Smooth muscle cell (in vitro differentiated cells): ENCODE measurements around the gene CREB5. TPM values are rescaled to one million over a fixed set of nuclear protein-coding genes. Genes with fewer than 3 reads are reported as not detected.

ENCODE experiments used
- DNase-seq: peaks from one replicate; lab custom pipeline; 2025; ENCODE audit not compliant: unreplicated experiment; lab: John Stamatoyannopoulos, UW
- H2AFZ ChIP-seq: fragments of 200-600 bp; sonication (generic); 2 replicates; pipeline ENCODE4 v1.6.0; 2016; ENCODE audit warnings: antibody characterized with exemption, low read depth, mild to moderate bottlenecking
- H3F3A ChIP-seq: fragments of 200-600 bp; sonication (generic); 2 replicates; pipeline ENCODE4 v1.6.0; 2017; ENCODE audit warnings: antibody characterized with exemption, low read depth
- H3K27ac ChIP-seq: fragments of 200-600 bp; sonication (generic); 2 replicates; pipeline ENCODE4 v1.5.1; 2016; ENCODE audit warnings: low read depth, mild to moderate bottlenecking
- H3K27me3 ChIP-seq: fragments of 200-600 bp; sonication (generic); 2 replicates; pipeline ENCODE4 v1.6.1; 2016; ENCODE audit warnings: low read depth, mild to moderate bottlenecking
- H3K36me3 ChIP-seq: fragments of 200-600 bp; sonication (generic); 2 replicates; pipeline ENCODE4 v1.5.1; 2016; ENCODE audit warnings: low read depth
- H3K4me1 ChIP-seq: fragments of 200-600 bp; sonication (generic); 2 replicates; pipeline ENCODE4 v1.5.1; 2016; ENCODE audit warnings: low read depth
- H3K4me2 ChIP-seq: fragments of 200-600 bp; sonication (generic); 2 replicates; pipeline ENCODE4 v1.6.0; 2016; ENCODE audit warnings: mild to moderate bottlenecking
- H3K4me3 ChIP-seq: fragments of 200-600 bp; sonication (generic); 2 replicates; pipeline ENCODE4 v1.5.1; 2016; ENCODE audit warnings: mild to moderate bottlenecking
- H3K79me2 ChIP-seq: fragments of 200-600 bp; sonication (generic); 2 replicates; pipeline ENCODE4 v1.6.0; 2016; ENCODE audit warnings: low read depth, mild to moderate bottlenecking
- H3K9ac ChIP-seq: fragments of 200-600 bp; sonication (generic); 2 replicates; pipeline ENCODE4 v1.6.0; 2016; ENCODE audit warnings: low read depth
- H3K9me3 ChIP-seq: fragments of 200-600 bp; sonication (generic); replicated peaks from 2 replicates; pipeline ENCODE4 v1.5.1; 2016; ENCODE audit warnings: low read depth
- H4K20me1 ChIP-seq: fragments of 200-600 bp; sonication (generic); 2 replicates; pipeline ENCODE4 v1.6.0; 2016; ENCODE audit warnings: low read depth
- WGBS: methylation state at CpG from one replicate; pipeline ENCODE4 v1.1.7; 2016; ENCODE audit warnings: low lambda C conversion rate; 5-methylcytosine and 5-hydroxymethylcytosine counted together
- polyA plus RNA-seq: library from polyadenylated mRNA; unstranded; fragments of >200 nt; fragmentation: Nextera tagmentation; extraction: Ambion mirVana; gene quantifications from 2 replicates; pipeline ENCODE4 v1.2.1, GENCODE V29; 2016
- total RNA-seq: library from RNA; depleted of rRNA; stranded (reverse); fragments of >200 nt; gene quantifications from 2 replicates; pipeline ENCODE4 v1.2.3, GENCODE V29; 2014
- TF ChIP-seq, protein P1 (sequence below): fragments of 200-600 bp; sonication (generic); IDR thresholded peaks from 2 replicates; pipeline ENCODE4 v1.5.1; 2017; ENCODE audit warnings: borderline replicate concordance, mild to moderate bottlenecking, antibody characterized with exemption; ENCODE audit not compliant: insufficient read depth, poor library complexity, severe bottlenecking

Gene CREB5
- total and polyA plus RNA-seq, 2 experiments from 2014 or later = 6.2 to 18.2 TPM

DNA sequence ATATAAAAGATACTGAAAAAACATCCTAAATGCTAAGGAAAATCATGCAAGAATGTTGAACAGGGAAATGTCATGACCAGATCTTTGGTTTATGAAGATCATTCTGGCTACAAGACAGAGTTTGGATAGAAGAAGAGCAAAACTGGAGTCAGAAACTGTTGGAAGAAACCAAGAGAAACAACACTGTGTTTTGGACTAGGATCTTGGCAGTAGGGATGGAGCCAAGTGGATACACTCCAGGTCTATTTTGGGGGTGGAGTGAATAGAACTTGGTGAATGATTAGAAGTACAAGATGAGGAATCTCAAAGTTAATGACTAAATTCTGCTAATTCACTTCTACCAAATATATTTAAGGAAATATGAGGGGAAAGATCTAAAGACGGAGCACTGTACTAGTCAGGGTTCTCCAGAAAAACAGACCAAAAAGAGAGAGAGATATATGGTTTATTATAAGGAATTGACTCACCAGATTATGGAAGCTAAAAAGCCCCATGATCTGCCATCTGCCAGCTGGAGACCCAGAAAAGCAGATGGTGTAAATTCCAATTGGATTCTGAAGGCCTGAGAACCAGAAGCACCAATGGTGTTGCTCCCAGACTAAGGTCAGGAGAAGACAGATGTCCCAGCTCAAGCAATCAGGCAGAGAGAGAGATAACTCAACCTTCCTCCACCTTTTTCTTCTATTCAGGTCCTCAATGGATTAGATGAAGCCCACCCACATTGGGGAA, 290.9 kb downstream of the CREB5 start:
- DNase-seq = no peak
- WGBS = 94% methylated on average over 1 of the region's 1 CpG
- TF ChIP-seq, protein P1, sequence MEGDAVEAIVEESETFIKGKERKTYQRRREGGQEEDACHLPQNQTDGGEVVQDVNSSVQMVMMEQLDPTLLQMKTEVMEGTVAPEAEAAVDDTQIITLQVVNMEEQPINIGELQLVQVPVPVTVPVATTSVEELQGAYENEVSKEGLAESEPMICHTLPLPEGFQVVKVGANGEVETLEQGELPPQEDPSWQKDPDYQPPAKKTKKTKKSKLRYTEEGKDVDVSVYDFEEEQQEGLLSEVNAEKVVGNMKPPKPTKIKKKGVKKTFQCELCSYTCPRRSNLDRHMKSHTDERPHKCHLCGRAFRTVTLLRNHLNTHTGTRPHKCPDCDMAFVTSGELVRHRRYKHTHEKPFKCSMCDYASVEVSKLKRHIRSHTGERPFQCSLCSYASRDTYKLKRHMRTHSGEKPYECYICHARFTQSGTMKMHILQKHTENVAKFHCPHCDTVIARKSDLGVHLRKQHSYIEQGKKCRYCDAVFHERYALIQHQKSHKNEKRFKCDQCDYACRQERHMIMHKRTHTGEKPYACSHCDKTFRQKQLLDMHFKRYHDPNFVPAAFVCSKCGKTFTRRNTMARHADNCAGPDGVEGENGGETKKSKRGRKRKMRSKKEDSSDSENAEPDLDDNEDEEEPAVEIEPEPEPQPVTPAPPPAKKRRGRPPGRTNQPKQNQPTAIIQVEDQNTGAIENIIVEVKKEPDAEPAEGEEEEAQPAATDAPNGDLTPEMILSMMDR = no peak

DNA sequence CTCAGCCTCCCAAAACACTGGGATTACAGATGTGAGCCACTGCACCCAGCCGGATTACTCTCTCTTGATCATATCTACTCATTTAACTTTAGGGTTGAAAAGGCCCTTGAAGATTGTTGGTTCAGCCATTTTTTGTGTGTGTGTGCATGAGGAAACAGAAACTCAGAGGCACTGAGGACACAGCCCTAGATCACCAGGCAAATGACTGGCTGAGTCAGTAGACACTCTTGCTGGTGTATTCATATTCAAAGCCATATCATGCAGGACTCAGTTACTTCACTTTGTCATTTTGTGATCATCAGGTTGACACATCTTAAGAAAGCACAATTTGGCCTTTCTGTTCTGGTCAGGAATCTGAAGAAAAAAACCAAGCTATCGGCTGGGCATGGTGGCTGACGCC, 292.4 kb downstream of the CREB5 start:
- Histone ChIP-seq H4K20me1 (no peaks in the 10 kb centered on the region), H3F3A (no peaks in the 10 kb centered on the region), H3K9me3 (no peaks in the 10 kb centered on the region), H3K9ac (no peak overlapping the region), H3K36me3 (no peaks in the 10 kb centered on the region), H3K4me1 (peaks cover 15% of the 10 kb centered on the region), H3K27me3 (no peaks in the 10 kb centered on the region), H2AFZ (no peak overlapping the region), H3K4me2 (no peak overlapping the region), H3K27ac (no peak overlapping the region), H3K79me2 (no peaks in the 10 kb centered on the region), H3K4me3 (no peak overlapping the region)
- 97% methylated on average over 3 of the region's 3 CpGs for WGBS
- DNase-seq = no peak
- TF ChIP-seq, protein P1 = no peak

More for the DNA sequence above, 290.9 kb downstream of the CREB5 start:
- Histone ChIP-seq H3F3A (no peaks in the 10 kb centered on the region), H4K20me1 (no peaks in the 10 kb centered on the region), H3K79me2 (no peaks in the 10 kb centered on the region), H3K4me3 (no peak overlapping the region), H3K9me3 (no peaks in the 10 kb centered on the region), H3K4me1 (peaks cover 5% of the 10 kb centered on the region), H3K36me3 (no peaks in the 10 kb centered on the region), H3K4me2 (no peak overlapping the region), H2AFZ (no peak overlapping the region), H3K9ac (no peak overlapping the region), H3K27ac (no peak overlapping the region), H3K27me3 (no peaks in the 10 kb centered on the region)

DNA sequence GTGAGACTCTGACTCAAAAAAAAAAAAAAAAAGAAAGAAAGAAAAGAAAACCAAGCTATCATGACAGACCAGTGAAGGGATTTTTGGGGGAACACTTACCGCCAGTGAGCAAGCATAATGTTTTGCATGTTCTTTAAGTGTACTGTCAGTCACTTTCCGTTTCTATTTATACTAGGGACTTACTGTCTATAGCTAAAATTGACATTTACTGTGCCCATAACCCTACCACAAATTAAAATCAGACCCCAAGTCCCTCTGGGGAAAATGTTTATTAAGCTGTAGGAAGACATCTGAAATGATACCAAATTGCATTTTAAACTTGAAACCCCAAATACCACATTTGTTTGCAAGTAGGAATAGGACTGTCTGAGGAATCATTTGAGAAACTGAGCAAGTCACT, 293.0 kb downstream of the CREB5 start:
- no peaks in the 10 kb centered on the region for H3K27me3 ChIP-seq
- H4K20me1 ChIP-seq = no peaks in the 10 kb centered on the region
- 89% methylated on average over 2 of the region's 2 CpGs for WGBS
- no peaks in the 10 kb centered on the region for H3K9me3 ChIP-seq
- no peak overlapping the region for H3K27ac ChIP-seq
- no peak overlapping the region for H3K4me2 ChIP-seq
- no peaks in the 10 kb centered on the region for H3K36me3 ChIP-seq
- no peak for DNase-seq
- H3F3A ChIP-seq = no peaks in the 10 kb centered on the region
- H3K9ac ChIP-seq = no peak overlapping the region
- peaks cover 13% of the 10 kb centered on the region for H3K4me1 ChIP-seq
- TF ChIP-seq, protein P1 = no peak
- no peak overlapping the region for H2AFZ ChIP-seq
- H3K4me3 ChIP-seq = no peak overlapping the region
- H3K79me2 ChIP-seq = no peaks in the 10 kb centered on the region

DNA sequence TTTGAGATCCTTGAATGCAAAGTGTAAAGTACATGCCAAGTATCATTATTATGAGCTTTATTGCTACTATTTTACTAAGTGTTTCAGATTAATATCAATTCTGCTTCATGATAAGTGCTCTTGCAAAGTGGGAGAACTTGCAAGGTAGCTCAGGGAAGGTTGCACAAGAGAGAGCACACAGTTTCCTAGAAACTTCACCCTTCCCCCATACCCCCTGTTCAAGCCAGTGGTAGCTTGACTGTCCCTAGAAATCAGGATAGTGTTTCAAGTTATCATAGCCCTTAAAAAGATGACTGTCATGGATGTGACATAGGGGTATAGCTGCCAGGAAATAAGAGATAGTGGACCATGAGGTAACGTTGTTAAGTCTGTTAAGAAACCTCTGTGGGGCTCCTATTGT, 294.3 kb downstream of the CREB5 start:
- no peaks in the 10 kb centered on the region for H3K9me3 ChIP-seq
- H2AFZ ChIP-seq = no peak overlapping the region
- no peaks in the 10 kb centered on the region for H3K36me3 ChIP-seq
- H3K4me2 ChIP-seq = no peak overlapping the region
- H3K9ac ChIP-seq = no peak overlapping the region
- 78% methylated on average over 1 of the region's 1 CpG for WGBS
- H3F3A ChIP-seq = no peaks in the 10 kb centered on the region
- no peaks in the 10 kb centered on the region for H3K27me3 ChIP-seq
- H3K79me2 ChIP-seq = no peaks in the 10 kb centered on the region
- no peak for DNase-seq
- H4K20me1 ChIP-seq = no peaks in the 10 kb centered on the region
- peaks cover 13% of the 10 kb centered on the region for H3K4me1 ChIP-seq
- H3K27ac ChIP-seq = no peak overlapping the region
- TF ChIP-seq, protein P1 = no peak
- no peak overlapping the region for H3K4me3 ChIP-seq
